HG03025 (cell line): ENCODE results near the gene SLC38A11.

ENCODE experiments used
- ATAC-seq: cut with Tn5 transposase; IDR thresholded peaks from one replicate; pipeline ENCODE4 v1.9.1; 2021; ENCODE audit warnings: mild to moderate bottlenecking, moderate library complexity; ENCODE audit not compliant: unreplicated experiment, low FRiP score

The SLC38A11 gene

DNA sequence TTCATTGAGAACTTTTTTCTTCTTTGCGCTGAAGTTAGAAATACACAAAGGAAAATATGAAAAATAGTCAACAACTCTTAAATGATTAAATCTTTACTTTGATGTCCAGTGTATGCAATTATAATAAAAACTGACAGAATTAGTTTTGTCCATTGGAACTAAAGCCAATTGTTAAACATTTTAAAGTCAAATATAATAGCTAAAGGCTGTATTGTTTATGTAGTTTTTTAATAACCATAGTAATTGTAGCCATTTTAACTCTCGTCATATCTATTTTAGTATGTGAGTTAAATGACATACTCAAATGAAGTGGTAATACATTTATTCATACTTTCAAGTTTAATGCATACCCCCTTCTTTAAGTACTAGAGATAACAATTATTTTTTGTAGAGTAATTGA is 109.0 kb downstream of the SLC38A11 start:
- ATAC-seq, result no peak
